Measurements from ENCODE around the gene TPD52L1.

TPD52L1 gene

GRCh38 chr6:125208625-125209249 is 55.2 kb downstream of the TPD52L1 start:
- no peak for DNase-seq (ENCODE audit: low read depth)

GRCh38 chr6:125210667-125211066 is 57.1 kb downstream of the TPD52L1 start:
- DNase-seq (ENCODE audit: low read depth), result no peak

DNA sequence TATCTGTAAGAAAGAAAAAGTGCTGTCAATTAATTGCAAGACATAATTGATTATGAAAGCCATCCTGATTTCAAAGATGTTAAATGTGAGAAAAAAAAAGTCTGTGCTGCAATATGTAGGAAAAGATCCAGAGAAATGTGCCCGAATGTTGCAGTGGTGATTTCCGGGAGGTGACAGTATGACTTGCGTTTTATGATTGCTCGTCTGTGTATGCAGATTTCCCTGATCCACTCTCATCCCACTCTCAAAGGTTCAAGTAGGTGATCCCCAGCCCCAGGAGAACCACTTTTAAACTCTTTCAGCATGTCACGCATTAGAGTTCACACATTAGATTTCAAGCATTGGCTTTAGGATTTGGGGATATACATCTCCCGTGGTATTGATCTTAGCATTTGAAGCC is 57.8 kb downstream of the TPD52L1 start:
- DNase-seq (ENCODE audit: low read depth), result no peak

DNA sequence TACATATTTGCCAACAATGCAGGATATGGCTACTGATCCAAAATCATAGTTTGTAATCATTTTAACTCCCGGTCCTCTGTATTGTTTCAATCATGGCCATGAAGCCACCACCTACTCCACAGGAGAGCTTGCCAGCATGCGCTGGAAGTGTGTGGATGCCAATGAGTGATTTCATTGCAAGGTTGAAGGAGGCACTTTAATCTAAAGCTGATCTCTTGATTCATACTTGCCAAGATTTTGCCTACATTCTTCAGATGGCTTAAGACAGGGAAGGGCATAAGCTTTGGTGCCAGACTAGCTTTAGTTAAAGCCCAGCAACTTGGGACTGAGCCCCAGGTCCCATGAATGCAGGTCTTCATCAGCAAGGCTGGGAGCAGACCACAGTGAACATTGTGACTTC is 58.8 kb downstream of the TPD52L1 start:
- DNase-seq (ENCODE audit: low read depth), result no peak

GRCh38 chr6:125213939-125214338 is 60.4 kb downstream of the TPD52L1 start:
- no peak for DNase-seq (ENCODE audit: low read depth)

DNA sequence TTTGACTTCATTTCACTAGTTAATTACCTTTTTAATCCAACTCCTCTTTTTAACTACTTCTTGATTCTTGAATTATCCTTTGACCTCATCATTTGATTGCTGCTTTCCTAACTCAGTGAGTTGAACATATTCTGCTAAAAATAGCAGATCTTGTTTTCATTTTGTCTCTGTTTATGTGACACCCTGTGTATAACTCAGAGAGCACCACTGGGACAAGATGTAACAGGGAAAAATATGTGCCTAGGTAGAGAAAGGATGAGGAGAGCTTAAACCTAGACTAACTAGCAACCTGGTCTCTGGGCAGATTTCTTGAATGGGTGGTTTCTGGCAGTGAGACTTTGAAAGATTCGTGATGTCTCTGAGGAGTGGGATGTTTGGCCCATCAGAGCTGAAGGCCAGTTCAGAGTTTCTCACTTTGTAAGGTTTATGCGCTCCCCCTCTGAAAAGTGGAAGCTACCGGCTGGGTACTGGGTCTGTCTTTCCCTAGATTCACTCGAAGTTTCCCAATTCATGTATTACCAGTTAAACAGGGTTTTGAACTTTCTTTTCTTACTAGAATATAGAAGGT is 61.8 kb downstream of the TPD52L1 start:
- no peak for DNase-seq (ENCODE audit: low read depth)

GRCh38 chr6:125216015-125216414 is 62.4 kb downstream of the TPD52L1 start:
- no peak for DNase-seq (ENCODE audit: low read depth)

GRCh38 chr6:125217369-125217768 is 63.8 kb downstream of the TPD52L1 start:
- no peak for DNase-seq (ENCODE audit: low read depth)

GRCh38 chr6:125217992-125218391 is 64.4 kb downstream of the TPD52L1 start:
- DNase-seq (ENCODE audit: low read depth), result no peak

DNA sequence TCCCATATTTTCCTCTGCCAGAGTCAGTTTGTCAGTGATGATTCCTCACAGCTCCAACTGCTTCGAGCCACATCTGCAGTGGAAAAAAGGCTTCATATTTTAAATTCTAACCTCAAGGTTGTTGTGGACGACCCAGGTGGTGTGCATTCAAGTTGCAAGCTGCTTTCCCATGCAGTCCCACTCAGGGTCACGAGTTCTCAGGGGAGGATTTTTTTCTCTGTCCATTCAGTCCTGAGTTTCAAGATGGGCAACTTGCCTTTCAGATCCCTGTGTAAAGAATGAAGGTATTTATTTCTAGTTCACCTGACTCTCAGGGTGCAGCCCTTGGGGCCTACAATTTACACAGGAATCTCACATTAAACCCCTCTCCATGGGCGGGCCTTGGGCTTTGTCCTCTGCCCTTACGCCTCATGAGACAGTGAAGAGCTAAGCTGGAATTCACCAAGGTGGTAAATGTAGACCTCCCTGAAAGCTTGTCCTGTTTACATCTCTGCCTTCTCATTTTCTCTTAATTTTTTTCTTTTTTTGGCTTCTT is 65.9 kb downstream of the TPD52L1 start:
- no peak for DNase-seq (ENCODE audit: low read depth)

GRCh38 chr6:125220712-125221111 is 67.1 kb downstream of the TPD52L1 start:
- no peak for DNase-seq (ENCODE audit: low read depth)

DNA sequence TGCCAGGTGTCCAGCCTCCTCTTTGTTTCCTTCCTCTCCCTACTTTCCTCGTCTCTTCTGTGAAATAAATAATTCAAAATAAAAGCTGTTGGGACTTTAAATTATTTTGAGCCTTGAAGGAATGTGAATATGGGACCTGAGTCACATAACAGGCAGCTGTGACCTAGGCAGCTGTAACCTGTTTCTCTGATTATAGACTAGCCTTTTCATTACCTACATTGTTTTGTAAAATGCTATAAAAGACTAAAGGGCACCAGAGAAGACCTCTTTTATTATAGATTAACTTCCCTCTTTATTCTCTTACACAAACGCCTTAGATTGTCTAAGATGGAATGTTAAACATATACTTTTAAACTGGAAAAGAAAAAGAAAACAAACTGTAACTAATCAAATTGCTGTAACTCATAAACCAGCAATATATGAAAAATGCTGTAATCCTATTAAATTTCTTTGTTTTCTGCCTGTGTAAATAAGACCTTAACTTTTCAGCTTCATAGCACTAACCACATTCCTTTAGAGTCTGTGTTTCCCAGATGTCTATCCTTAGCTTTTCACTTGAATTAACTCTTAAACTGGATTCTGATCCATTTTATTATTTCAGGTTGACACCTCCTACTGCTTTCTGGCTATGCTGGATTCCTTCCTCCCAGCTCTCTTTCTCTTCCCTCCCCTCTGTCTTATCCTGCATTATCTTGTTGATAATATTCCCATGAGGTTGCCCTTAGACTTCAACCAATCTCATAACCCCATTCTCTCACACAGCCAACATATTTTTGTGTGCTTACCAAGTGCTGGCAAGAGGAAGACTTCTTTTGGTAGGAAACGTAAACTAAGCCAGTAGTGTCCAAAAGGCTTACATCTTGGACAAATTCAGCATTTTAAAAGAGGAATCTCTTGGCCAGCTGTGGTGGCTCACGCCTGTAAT is 69.2 kb downstream of the TPD52L1 start:
- no peak for DNase-seq (ENCODE audit: low read depth)

DNA sequence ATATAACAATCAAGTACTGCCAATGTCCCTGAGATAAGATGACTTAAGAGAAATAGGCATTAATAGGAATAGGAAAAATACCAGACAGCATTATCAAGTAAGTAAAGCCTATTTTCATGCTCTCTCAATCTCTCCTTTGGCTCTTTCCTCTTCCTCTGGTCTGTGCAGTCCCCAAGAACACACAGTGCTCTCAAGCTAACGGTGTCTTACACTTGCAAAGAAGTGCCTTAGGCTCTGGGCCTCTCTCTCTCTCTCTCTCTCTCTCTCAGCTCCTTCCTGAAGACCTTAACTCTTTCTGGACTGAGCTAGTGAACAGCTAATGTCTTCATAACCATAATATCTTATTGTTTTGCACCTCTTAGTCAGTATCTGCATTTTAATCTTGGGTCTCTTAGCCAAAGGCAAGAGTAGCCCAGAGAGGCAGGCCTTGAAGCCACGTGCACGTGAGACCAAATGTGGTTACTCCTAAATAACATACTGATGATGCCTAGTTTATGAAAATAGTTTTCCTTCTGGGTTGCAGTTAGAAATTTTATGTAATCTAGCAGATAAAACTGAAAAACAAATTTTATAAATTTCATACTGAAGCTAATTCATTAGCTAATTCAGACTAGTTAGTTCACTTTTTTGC is 70.8 kb downstream of the TPD52L1 start:
- no peak for DNase-seq (ENCODE audit: low read depth)

GRCh38 chr6:125227244-125227643 is 73.7 kb downstream of the TPD52L1 start:
- no peak for DNase-seq (ENCODE audit: low read depth)

- no peak for DNase-seq (ENCODE audit: low read depth)
Observed at GRCh38 chr6:125228981-125229479, 75.5 kb downstream of the TPD52L1 start.

DNA sequence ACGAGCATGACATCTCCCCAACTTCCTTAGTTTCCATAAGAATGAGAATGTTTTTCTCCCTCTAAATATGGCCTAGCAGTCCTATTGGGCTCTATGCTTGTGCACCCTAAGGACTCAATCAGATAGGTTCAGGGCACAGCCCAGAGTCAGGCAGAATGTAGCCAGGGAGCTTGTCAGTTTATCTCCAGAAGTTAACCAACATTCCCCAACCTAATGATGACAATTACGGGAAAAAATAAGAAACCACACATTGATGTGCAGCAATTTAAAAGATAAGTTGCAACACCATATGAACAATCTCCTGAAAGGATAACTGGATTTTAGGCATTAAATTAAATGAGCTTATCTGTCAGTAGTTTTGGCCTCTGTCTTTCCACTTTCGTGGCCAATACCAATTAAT is 77.1 kb downstream of the TPD52L1 start:
- DNase-seq (ENCODE audit: low read depth), result no peak

GRCh38 chr6:125231133-125231532 is 77.6 kb downstream of the TPD52L1 start:
- no peak for DNase-seq (ENCODE audit: low read depth)

GRCh38 chr6:125231574-125232343 is 78.2 kb downstream of the TPD52L1 start:
- DNase-seq (ENCODE audit: low read depth), result no peak

DNA sequence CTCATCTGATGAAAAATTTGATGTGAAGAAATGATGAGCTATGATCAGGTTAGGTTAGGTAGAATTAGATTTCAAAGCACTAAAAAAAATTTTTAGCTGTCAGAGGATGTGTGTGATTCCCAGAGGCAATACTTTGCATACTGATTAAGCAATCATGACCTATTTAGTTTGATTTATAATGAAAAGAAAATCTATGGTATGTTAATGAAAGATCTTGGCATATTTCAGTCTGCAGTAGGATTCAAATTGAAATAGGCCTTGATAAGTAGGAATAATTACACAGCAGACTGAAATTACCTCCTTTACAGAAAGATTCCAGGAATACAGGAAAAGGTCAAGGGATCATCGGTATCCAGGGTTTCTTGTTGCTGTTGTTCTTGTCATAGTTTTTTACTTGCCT is 78.9 kb downstream of the TPD52L1 start:
- DNase-seq (ENCODE audit: low read depth), result no peak

GRCh38 chr6:125233202-125233601 is 79.6 kb downstream of the TPD52L1 start:
- no peak for DNase-seq (ENCODE audit: low read depth)

- DNase-seq (ENCODE audit: low read depth), result no peak
Observed at GRCh38 chr6:125236536-125237327, 83.2 kb downstream of the TPD52L1 start.
